Measurements from ENCODE around the gene ISLR.

ISLR gene

GRCh38 chr15:74170071-74170844 lies 3.3 kb upstream of the ISLR start:
- TF ChIP-seq, protein P1, sequence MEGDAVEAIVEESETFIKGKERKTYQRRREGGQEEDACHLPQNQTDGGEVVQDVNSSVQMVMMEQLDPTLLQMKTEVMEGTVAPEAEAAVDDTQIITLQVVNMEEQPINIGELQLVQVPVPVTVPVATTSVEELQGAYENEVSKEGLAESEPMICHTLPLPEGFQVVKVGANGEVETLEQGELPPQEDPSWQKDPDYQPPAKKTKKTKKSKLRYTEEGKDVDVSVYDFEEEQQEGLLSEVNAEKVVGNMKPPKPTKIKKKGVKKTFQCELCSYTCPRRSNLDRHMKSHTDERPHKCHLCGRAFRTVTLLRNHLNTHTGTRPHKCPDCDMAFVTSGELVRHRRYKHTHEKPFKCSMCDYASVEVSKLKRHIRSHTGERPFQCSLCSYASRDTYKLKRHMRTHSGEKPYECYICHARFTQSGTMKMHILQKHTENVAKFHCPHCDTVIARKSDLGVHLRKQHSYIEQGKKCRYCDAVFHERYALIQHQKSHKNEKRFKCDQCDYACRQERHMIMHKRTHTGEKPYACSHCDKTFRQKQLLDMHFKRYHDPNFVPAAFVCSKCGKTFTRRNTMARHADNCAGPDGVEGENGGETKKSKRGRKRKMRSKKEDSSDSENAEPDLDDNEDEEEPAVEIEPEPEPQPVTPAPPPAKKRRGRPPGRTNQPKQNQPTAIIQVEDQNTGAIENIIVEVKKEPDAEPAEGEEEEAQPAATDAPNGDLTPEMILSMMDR (IDR thresholded peaks at IDR 0.05; ENCODE audit: low read depth, low read length), result no peak
- no peaks in the 10 kb centered on the region for H3K36me3 ChIP-seq
- H3K27ac ChIP-seq, result no peak overlapping the region; the same call in 1 of the 2 replicates
- no peaks in the 10 kb centered on the region for H3K9me3 ChIP-seq (ENCODE audit: severe bottlenecking)
- no peaks in the 10 kb centered on the region for H3K27me3 ChIP-seq (ENCODE audit: insufficient read depth, low read depth, severe bottlenecking)
- no peak overlapping the region for H3K4me3 ChIP-seq (ENCODE audit: low read depth, low read length)
- no peak for DNase-seq

DNA sequence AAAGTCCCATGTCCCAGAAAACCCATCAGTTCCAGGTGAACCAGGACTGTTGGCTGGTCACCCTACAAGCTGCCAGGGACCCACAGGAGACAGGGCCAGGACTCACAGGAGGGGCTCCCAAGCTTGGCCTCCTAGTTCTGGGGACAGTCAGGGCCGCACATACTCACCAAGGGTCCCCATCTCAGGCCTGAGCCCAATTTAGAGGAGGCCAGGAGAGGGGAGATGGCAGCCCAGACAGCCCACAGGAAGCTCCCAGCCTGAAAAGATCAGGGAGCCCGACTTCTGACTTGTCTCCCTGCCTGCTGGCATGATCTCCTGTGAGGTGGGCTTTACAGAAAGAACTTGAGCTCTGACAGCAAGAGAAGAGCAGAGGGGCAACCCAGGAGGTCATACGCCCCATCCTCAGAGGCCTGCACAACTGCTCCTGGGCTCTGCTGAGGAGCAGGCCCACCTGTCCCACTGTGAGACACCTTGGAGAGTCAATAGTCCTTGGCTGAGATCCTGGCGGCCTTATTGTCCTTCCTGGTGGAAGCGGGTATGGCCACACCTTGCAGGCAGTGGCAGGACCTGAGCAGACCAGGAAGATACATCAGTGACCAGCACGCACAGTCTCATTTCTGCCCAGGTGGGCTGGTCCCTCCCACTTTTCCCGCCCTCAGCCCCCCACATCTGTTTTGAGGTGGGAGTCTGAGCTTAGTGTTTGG lies 2.5 kb upstream of the ISLR start:
- Histone ChIP-seq H3K27ac (no peak overlapping the region), H3K27me3 (ENCODE audit: insufficient read depth, low read depth, severe bottlenecking) (no peaks in the 10 kb centered on the region), H3K9me3 (ENCODE audit: severe bottlenecking) (no peaks in the 10 kb centered on the region), H3K4me3 (ENCODE audit: low read depth, low read length) (no peak overlapping the region), H3K36me3 (no peaks in the 10 kb centered on the region)
- TF ChIP-seq, protein P1 (IDR thresholded peaks at IDR 0.05; ENCODE audit: low read depth, low read length), result no peak
- no peak for DNase-seq

DNA sequence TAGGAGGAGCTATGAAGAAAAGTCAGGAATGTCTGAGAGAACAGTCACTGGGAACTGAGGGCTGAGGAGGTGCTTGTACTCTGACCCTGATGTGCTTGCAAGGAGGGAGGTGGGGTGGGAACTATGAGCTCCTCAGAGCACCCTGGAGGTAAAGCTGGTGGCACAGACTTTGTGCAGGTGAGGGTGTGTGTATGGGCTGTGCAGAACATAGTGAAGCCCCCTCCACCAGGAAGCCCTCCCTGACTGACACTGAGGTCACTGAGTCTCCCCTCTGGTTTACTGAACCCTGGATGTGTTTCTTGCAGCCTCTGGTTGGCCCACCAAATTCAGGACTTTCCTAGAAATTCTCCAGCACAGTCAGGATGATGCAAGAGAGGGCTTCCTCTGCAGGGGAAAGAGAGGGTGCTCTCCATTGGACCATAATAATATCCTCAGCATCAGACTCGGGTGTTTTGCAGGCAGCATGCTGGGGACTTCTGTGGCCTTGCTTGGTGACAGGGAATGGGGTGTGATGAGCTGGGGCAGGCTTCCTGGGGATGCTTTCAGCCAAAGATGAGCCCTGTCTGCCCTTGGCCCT lies 1.5 kb upstream of the ISLR start:
- Histone ChIP-seq H3K36me3 (no peaks in the 10 kb centered on the region), H3K27me3 (ENCODE audit: insufficient read depth, low read depth, severe bottlenecking) (no peaks in the 10 kb centered on the region), H3K27ac (no peak overlapping the region), H3K9me3 (ENCODE audit: severe bottlenecking) (no peaks in the 10 kb centered on the region), H3K4me3 (ENCODE audit: low read depth, low read length) (no peak overlapping the region)
- TF ChIP-seq, protein P1 (IDR thresholded peaks at IDR 0.05; ENCODE audit: low read depth, low read length), result no peak
- no peak for DNase-seq

- no peak overlapping the region for H3K27ac ChIP-seq
- no peak for DNase-seq
These were observed 670 bp upstream of the ISLR start for GRCh38 chr15:74172701-74173379.

GRCh38 chr15:74174219-74174957 lies 878 bp downstream of the ISLR start:
- no peak for DNase-seq
- H3K27ac ChIP-seq, result no peak overlapping the region
- no peak overlapping the region for H3K4me3 ChIP-seq (ENCODE audit: low read depth, low read length)
- H3K27me3 ChIP-seq (ENCODE audit: insufficient read depth, low read depth, severe bottlenecking), result no peaks in the 10 kb centered on the region
- TF ChIP-seq, protein P1 (IDR thresholded peaks at IDR 0.05; ENCODE audit: low read depth, low read length), result no peak
- peaks cover 5% of the 10 kb centered on the region for H3K36me3 ChIP-seq
- no peaks in the 10 kb centered on the region for H3K9me3 ChIP-seq (ENCODE audit: severe bottlenecking)

More at GRCh38 chr15:74172701-74173379, 670 bp upstream of the ISLR start:
- no peaks in the 10 kb centered on the region for H3K27me3 ChIP-seq (ENCODE audit: insufficient read depth, low read depth, severe bottlenecking)
- H3K36me3 ChIP-seq, result no peaks in the 10 kb centered on the region
- no peak overlapping the region for H3K4me3 ChIP-seq (ENCODE audit: low read depth, low read length)
- TF ChIP-seq, protein P1 (IDR thresholded peaks at IDR 0.05; ENCODE audit: low read depth, low read length), result no peak
- no peaks in the 10 kb centered on the region for H3K9me3 ChIP-seq (ENCODE audit: severe bottlenecking)

Data from WERI-Rb-1 (cell line).